Activated CD4-positive, alpha-beta memory T cell treated with anti-CD3 and anti-CD28 coated beads, Interleukin-2, amount 10 ng/mL, durations not matched to agents 7 days and 5 days (primary cell): ENCODE measurements around the gene LSAMP. TPM values are rescaled to one million over a fixed set of nuclear protein-coding genes. Genes with fewer than 3 reads are reported as not detected.

Source experiments
- CTCF ChIA-PET: fragments of 350-600 bp; sonication (Branson Sonifier 250); formaldehyde crosslinking; loops from one replicate; lab custom pipeline; 2021; ENCODE audit warnings: antibody characterized with exemption, inconsistent platforms; lab: Charles Lee
- POLR2A ChIA-PET: fragments of 350-600 bp; sonication (Branson Sonifier 250); formaldehyde crosslinking; loops from one replicate; lab custom pipeline; 2021; ENCODE audit warnings: antibody characterized with exemption; lab: Charles Lee
- DNase-seq: peaks from one replicate; pipeline ENCODE4 v3.0.0-alpha.2; 2020
- H3K27ac Mint-ChIP-seq: one replicate; pipeline ENCODE4 v1.8.0; 2021; ENCODE audit warnings: mild to moderate bottlenecking, mixed read lengths
- H3K27me3 Mint-ChIP-seq: one replicate; pipeline ENCODE4 v1.8.0; 2021; ENCODE audit warnings: mixed read lengths
- H3K36me3 Mint-ChIP-seq: one replicate; pipeline ENCODE4 v1.8.0; 2021; ENCODE audit warnings: low read depth, mixed read lengths
- H3K4me1 Mint-ChIP-seq: one replicate; pipeline ENCODE4 v1.8.0; 2021; ENCODE audit warnings: mixed read lengths
- H3K4me3 Mint-ChIP-seq: one replicate; pipeline ENCODE4 v1.8.0; 2021; ENCODE audit warnings: mild to moderate bottlenecking, mixed read lengths
- H3K9me3 Mint-ChIP-seq: one replicate; pipeline ENCODE4 v1.8.0; 2021; ENCODE audit warnings: mixed read lengths
- total RNA-seq, 2 experiments: library from RNA; stranded (reverse); gene quantifications; one replicate each; pipeline ENCODE4 v1.2.3, GENCODE V29; 2021

The LSAMP gene
- total RNA-seq, 2 experiments from 2014 or later = not detected

GRCh38 chr3:116331380-116331779 is 113.9 kb downstream of the LSAMP start:
- ChIA-PET POLR2A (no interaction called here), CTCF (no interaction called here)
- H3K9me3 Mint-ChIP-seq = no peaks in the 10 kb centered on the region
- no peak overlapping the region for H3K4me3 Mint-ChIP-seq
- no peak for DNase-seq
- no peaks in the 10 kb centered on the region for H3K4me1 Mint-ChIP-seq
- no peak overlapping the region for H3K27ac Mint-ChIP-seq
- no peaks in the 10 kb centered on the region for H3K36me3 Mint-ChIP-seq
- H3K27me3 Mint-ChIP-seq = no peaks in the 10 kb centered on the region

GRCh38 chr3:116322750-116323375 is 122.4 kb downstream of the LSAMP start:
- Mint-ChIP-seq H3K4me1 (no peaks in the 10 kb centered on the region), H3K27ac (no peak overlapping the region), H3K9me3 (peaks cover 4% of the 10 kb centered on the region), H3K27me3 (no peaks in the 10 kb centered on the region), H3K4me3 (no peak overlapping the region), H3K36me3 (no peaks in the 10 kb centered on the region)
- no peak for DNase-seq
- CTCF ChIA-PET = no interaction called here
- POLR2A ChIA-PET = no interaction called here

- H3K9me3 Mint-ChIP-seq = peaks cover 7% of the 10 kb centered on the region
- ChIA-PET CTCF (no interaction called here), POLR2A (no interaction called here)
- no peaks in the 10 kb centered on the region for H3K27me3 Mint-ChIP-seq
- no peak overlapping the region for H3K27ac Mint-ChIP-seq
- DNase-seq = no peak
- no peaks in the 10 kb centered on the region for H3K4me1 Mint-ChIP-seq
- no peaks in the 10 kb centered on the region for H3K36me3 Mint-ChIP-seq
- H3K4me3 Mint-ChIP-seq = no peak overlapping the region
Observed at GRCh38 chr3:116318370-116318769, 126.9 kb downstream of the LSAMP start.

- H3K4me1 Mint-ChIP-seq = no peaks in the 10 kb centered on the region
- CTCF ChIA-PET = no interaction called here
Observed at GRCh38 chr3:116316771-116317170, 128.5 kb downstream of the LSAMP start.

GRCh38 chr3:116314476-116314875 is 130.8 kb downstream of the LSAMP start:
- ChIA-PET POLR2A (no interaction called here), CTCF (no interaction called here)
- H3K4me3 Mint-ChIP-seq = no peak overlapping the region
- DNase-seq = no peak
- H3K4me1 Mint-ChIP-seq = no peaks in the 10 kb centered on the region
- no peaks in the 10 kb centered on the region for H3K27me3 Mint-ChIP-seq
- peaks cover 7% of the 10 kb centered on the region for H3K9me3 Mint-ChIP-seq
- H3K36me3 Mint-ChIP-seq = no peaks in the 10 kb centered on the region
- no peak overlapping the region for H3K27ac Mint-ChIP-seq

More at GRCh38 chr3:116316771-116317170, 128.5 kb downstream of the LSAMP start:
- Mint-ChIP-seq H3K27ac (no peak overlapping the region), H3K9me3 (peaks cover 10% of the 10 kb centered on the region), H3K4me3 (no peak overlapping the region), H3K27me3 (no peaks in the 10 kb centered on the region), H3K36me3 (no peaks in the 10 kb centered on the region)
- no peak for DNase-seq
- POLR2A ChIA-PET = no interaction called here

- no peaks in the 10 kb centered on the region for H3K36me3 Mint-ChIP-seq
- no peaks in the 10 kb centered on the region for H3K27me3 Mint-ChIP-seq
- CTCF ChIA-PET = no interaction called here
- POLR2A ChIA-PET = no interaction called here
- H3K27ac Mint-ChIP-seq = no peak overlapping the region
- no peaks in the 10 kb centered on the region for H3K9me3 Mint-ChIP-seq
- no peak overlapping the region for H3K4me3 Mint-ChIP-seq
- H3K4me1 Mint-ChIP-seq = no peaks in the 10 kb centered on the region
- no peak for DNase-seq
Observed at GRCh38 chr3:116306720-116307119, 138.6 kb downstream of the LSAMP start.

- Mint-ChIP-seq H3K27ac (no peak overlapping the region), H3K4me3 (no peak overlapping the region), H3K36me3 (no peaks in the 10 kb centered on the region), H3K4me1 (no peaks in the 10 kb centered on the region), H3K9me3 (no peaks in the 10 kb centered on the region), H3K27me3 (no peaks in the 10 kb centered on the region)
- DNase-seq = no peak
- POLR2A ChIA-PET = no interaction called here
- CTCF ChIA-PET = no interaction called here
Observed at GRCh38 chr3:116306149-116306548, 139.1 kb downstream of the LSAMP start.

- no peak for DNase-seq
- Mint-ChIP-seq H3K36me3 (no peaks in the 10 kb centered on the region), H3K4me1 (no peaks in the 10 kb centered on the region), H3K27me3 (no peaks in the 10 kb centered on the region), H3K27ac (no peak overlapping the region), H3K9me3 (peaks cover 5% of the 10 kb centered on the region), H3K4me3 (no peak overlapping the region)
- POLR2A ChIA-PET = no interaction called here
- CTCF ChIA-PET = no interaction called here
Observed at GRCh38 chr3:116302087-116302747, 143.1 kb downstream of the LSAMP start.

GRCh38 chr3:116301422-116301821 is 143.9 kb downstream of the LSAMP start:
- POLR2A ChIA-PET = no interaction called here
- no peaks in the 10 kb centered on the region for H3K4me1 Mint-ChIP-seq
- peaks cover 5% of the 10 kb centered on the region for H3K9me3 Mint-ChIP-seq
- DNase-seq = no peak
- H3K4me3 Mint-ChIP-seq = no peak overlapping the region
- CTCF ChIA-PET = no interaction called here
- no peaks in the 10 kb centered on the region for H3K27me3 Mint-ChIP-seq
- H3K27ac Mint-ChIP-seq = no peak overlapping the region
- no peaks in the 10 kb centered on the region for H3K36me3 Mint-ChIP-seq

GRCh38 chr3:116300226-116300625 is 145.1 kb downstream of the LSAMP start:
- Mint-ChIP-seq H3K9me3 (peaks cover 5% of the 10 kb centered on the region), H3K36me3 (no peaks in the 10 kb centered on the region), H3K27ac (no peak overlapping the region), H3K4me1 (no peaks in the 10 kb centered on the region), H3K4me3 (no peak overlapping the region), H3K27me3 (no peaks in the 10 kb centered on the region)
- ChIA-PET CTCF (no interaction called here), POLR2A (no interaction called here)
- no peak for DNase-seq

GRCh38 chr3:116299646-116300081 is 145.6 kb downstream of the LSAMP start:
- POLR2A ChIA-PET = no interaction called here
- no peak overlapping the region for H3K27ac Mint-ChIP-seq
- H3K36me3 Mint-ChIP-seq = no peaks in the 10 kb centered on the region
- no peak for DNase-seq
- H3K9me3 Mint-ChIP-seq = peaks cover 5% of the 10 kb centered on the region
- H3K4me3 Mint-ChIP-seq = no peak overlapping the region
- no peaks in the 10 kb centered on the region for H3K4me1 Mint-ChIP-seq
- H3K27me3 Mint-ChIP-seq = no peaks in the 10 kb centered on the region
- CTCF ChIA-PET = no interaction called here

GRCh38 chr3:116298151-116298550 is 147.1 kb downstream of the LSAMP start:
- ChIA-PET CTCF (no interaction called here), POLR2A (no interaction called here)
- DNase-seq = no peak
- no peaks in the 10 kb centered on the region for H3K27me3 Mint-ChIP-seq
- H3K4me3 Mint-ChIP-seq = no peak overlapping the region
- H3K36me3 Mint-ChIP-seq = no peaks in the 10 kb centered on the region
- H3K4me1 Mint-ChIP-seq = no peaks in the 10 kb centered on the region
- H3K27ac Mint-ChIP-seq = no peak overlapping the region
- H3K9me3 Mint-ChIP-seq = peaks cover 5% of the 10 kb centered on the region

- DNase-seq = no peak
- ChIA-PET POLR2A (no interaction called here), CTCF (no interaction called here)
- no peak overlapping the region for H3K4me3 Mint-ChIP-seq
- H3K4me1 Mint-ChIP-seq = no peaks in the 10 kb centered on the region
- no peak overlapping the region for H3K27ac Mint-ChIP-seq
- H3K9me3 Mint-ChIP-seq = no peaks in the 10 kb centered on the region
- H3K36me3 Mint-ChIP-seq = no peaks in the 10 kb centered on the region
- no peaks in the 10 kb centered on the region for H3K27me3 Mint-ChIP-seq
Observed at GRCh38 chr3:116291141-116291540, 154.1 kb downstream of the LSAMP start.

- Mint-ChIP-seq H3K4me3 (no peak overlapping the region), H3K27me3 (no peaks in the 10 kb centered on the region), H3K9me3 (no peaks in the 10 kb centered on the region), H3K27ac (no peak overlapping the region), H3K36me3 (no peaks in the 10 kb centered on the region), H3K4me1 (no peaks in the 10 kb centered on the region)
- DNase-seq = no peak
- POLR2A ChIA-PET = no interaction called here
- CTCF ChIA-PET = no interaction called here
Observed at GRCh38 chr3:116288485-116288884, 156.8 kb downstream of the LSAMP start.
